ENCODE measurements around the gene RPL13A. TPM values are rescaled to one million over a fixed set of nuclear protein-coding genes. Genes with fewer than 3 reads are reported as not detected.
A peak's percentile ranks its signal among the peaks of the same experiment; 100 is the strongest.
"Not testable (repeated sequence)": the region's sequence is repeated elsewhere in the genome, so short reads cannot be mapped to it uniquely, and the experiment has no call there.

Gene RPL13A
- total RNA-seq, 4 donors from 2014 or later: 3,111 to 3,948 (median 3,333) TPM

DNA sequence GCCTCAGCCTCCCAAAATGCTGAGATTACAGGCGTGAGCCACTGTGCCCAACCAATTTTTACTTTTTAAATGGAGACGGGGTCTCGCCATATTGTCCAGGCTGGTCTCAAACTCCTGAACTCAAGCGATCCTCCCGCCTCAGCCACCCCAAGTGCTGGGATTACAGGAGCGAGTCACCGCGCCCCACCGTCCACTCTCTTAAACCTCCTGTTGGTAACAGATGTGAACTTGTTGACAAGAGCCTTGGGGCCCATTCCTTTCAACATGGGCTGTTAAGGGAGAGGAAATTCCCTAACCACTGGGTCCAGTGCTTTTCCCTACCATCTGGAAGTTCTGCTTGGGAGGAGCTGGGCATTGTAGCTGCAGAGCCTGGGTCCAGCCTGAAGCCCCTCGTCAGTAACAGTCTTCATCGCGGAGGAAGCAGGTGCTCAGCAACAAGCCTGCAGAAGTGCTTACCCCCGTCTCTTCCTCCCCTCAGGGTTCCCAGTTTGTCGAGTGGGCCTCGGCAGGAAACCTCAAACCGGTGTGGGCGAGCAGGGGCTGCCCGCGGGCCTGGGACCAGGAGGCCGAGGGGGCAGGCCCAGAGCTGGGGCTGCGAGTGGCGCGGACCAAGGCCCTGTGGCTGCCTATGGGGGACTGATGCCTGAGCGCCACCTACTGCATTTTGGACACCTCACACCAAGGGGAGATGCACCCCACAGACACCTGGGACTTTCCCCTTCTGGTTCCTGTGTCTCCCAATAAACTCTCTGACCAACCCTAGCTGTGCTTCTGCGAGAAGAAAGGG is 17.4 kb upstream of the RPL13A start:
- Histone ChIP-seq H3K9me3 (no peaks in the 10 kb centered on the region), H3K4me1 (peaks cover 0 to 38% (median 13%) of the 10 kb centered on the region in 4 donors), H3K4me3 (no peak overlapping the region), H3K36me3 (peaks cover 0 to 41% (median 0%) of the 10 kb centered on the region in 3 donors), H3K27ac (peak overlapping the region in 3 of 4 donors; percentile 66 to 82 (median 82)), H3K27me3 (no peaks in the 10 kb centered on the region)
- DNase-seq (ENCODE audit: low spot score in 2 of 2): no peak
- 78 to 82% methylated on average over 22 to 25 of the region's 25 CpGs for WGBS, 2 donors
- TF ChIP-seq EP300 (IDR thresholded peaks at IDR 0.05) (no peak), CTCF (IDR thresholded peaks at IDR 0.05) (peak in 1 of 5 experiments; percentile 34)

DNA sequence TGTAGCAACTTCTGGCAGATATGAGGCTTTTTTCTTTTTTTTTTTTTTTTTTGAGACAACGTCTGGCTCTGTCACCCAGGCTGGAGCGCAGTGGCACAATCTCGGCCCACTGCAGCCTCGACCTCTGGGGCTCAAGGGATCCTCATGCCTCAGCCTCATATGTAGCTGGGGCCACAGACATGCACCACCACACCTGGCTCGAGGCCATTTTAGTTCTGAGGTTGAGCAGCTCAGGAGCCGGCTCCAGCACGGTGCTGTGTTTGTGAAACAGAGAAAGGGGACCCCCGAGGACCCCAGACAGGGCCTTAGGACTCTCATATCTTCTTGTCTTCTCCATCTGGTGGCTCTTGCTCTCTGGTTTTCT is 16.8 kb upstream of the RPL13A start:
- WGBS, 2 donors: 72 to 76% methylated on average over 8 of the region's 8 CpGs
- Histone ChIP-seq H3K27me3 (no peaks in the 10 kb centered on the region), H3K4me3 (no peak overlapping the region), H3K4me1 (peaks cover 0 to 44% (median 15%) of the 10 kb centered on the region in 4 donors), H3K9me3 (no peaks in the 10 kb centered on the region), H3K36me3 (peaks cover 0 to 35% (median 0%) of the 10 kb centered on the region in 3 donors), H3K27ac (peak overlapping the region in 1 of 4 donors; percentile 82)
- DNase-seq (ENCODE audit: low spot score in 2 of 2): no peak
- TF ChIP-seq POLR2A (IDR thresholded peaks at IDR 0.05): no peak
- no peak for TF ChIP-seq CTCF (IDR thresholded peaks at IDR 0.05)

- H3K4me1 ChIP-seq: peaks cover 0 to 50% (median 15%) of the 10 kb centered on the region in 4 donors
Measured at GRCh38 chr19:49472936-49473335, 14.5 kb upstream of the RPL13A start.

GRCh38 chr19:49473501-49473867 is 13.9 kb upstream of the RPL13A start:
- WGBS, 2 donors: 71 to 74% methylated on average over 9 of the region's 9 CpGs
- peaks cover 0 to 50% (median 14%) of the 10 kb centered on the region in 4 donors for H3K4me1 ChIP-seq

More at GRCh38 chr19:49472936-49473335, 14.5 kb upstream of the RPL13A start:
- H3K27ac ChIP-seq: no peak overlapping the region
- WGBS, 2 donors: 78 to 83% methylated on average over 9 of the region's 9 CpGs
- no peak for DNase-seq (ENCODE audit: low spot score in 2 of 2)
- peaks cover 0 to 24% (median 0%) of the 10 kb centered on the region in 3 donors for H3K36me3 ChIP-seq
- H3K9me3 ChIP-seq: no peaks in the 10 kb centered on the region
- H3K27me3 ChIP-seq: no peaks in the 10 kb centered on the region
- TF ChIP-seq EP300 (IDR thresholded peaks at IDR 0.05) (no peak), CTCF (IDR thresholded peaks at IDR 0.05) (no peak), POLR2A (IDR thresholded peaks at IDR 0.05) (no peak)
- no peak overlapping the region for H3K4me3 ChIP-seq

DNA sequence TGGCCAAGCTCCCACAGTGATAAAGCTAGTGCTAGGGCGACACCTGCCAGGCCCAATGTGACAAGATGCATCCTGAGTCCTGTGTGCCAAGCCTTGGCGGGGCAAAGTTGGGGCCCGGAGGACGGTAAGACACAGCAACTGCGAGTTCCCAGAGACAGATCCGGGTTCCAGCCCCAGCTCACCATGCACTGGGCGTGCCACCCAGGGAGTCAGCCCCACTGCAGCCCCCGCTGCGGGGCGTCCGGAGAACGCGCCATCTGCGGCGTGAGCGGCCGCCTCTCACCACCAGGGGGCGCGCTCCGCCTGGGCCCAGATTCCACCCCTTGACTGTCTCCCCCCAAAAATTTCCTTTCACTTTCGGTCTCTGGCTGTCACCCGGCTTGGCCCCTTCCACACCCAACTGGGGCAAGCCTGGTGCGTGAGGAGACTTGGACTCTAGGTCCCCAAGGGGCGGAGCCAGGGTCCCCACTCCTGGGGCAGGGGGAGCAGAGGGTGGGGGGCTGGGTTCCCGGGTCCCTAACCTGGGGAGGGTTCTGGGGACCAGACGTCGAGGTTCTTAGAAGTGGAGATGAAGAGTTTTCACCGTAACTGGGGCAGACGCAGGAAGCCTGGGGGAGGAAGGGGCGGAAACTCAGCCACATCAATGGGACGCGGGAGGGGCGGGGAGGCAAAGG is 13.4 kb upstream of the RPL13A start, which contains the start of gene FLT3LG:
Gene FLT3LG, plus strand, starts transcription at position 348 of the 674 bp plus-strand sequence. CDS start 425 bp downstream, outside the sequence.
- Histone ChIP-seq H3K4me3 (peak within 1 kb of the TSS; percentile 63 to 95 (median 76)), H3K36me3 (peaks cover 0 to 15% (median 0%) of the 10 kb centered on the region in 3 donors), H3K27me3 (no peaks in the 10 kb centered on the region), H3K27ac (peak within 1 kb of the TSS; percentile 77 to 94 (median 88)), H3K4me1 (peaks cover 0 to 46% (median 12%) of the 10 kb centered on the region in 4 donors), H3K9me3 (no peaks in the 10 kb centered on the region)
- WGBS, 2 donors: 1 to 4% methylated on average over 14 to 33 of the region's 33 CpGs
- peak in 1 of 2 donors; percentile 59 for TF ChIP-seq EP300 (IDR thresholded peaks at IDR 0.05)
- TF ChIP-seq CTCF (IDR thresholded peaks at IDR 0.05): peak; percentile 99 to 100 (median 99)
- TF ChIP-seq POLR2A (IDR thresholded peaks at IDR 0.05): peak in 1 of 2 donors; percentile 13
- DNase-seq (ENCODE audit: low spot score in 2 of 2): peak; percentile 50 to 70

More at GRCh38 chr19:49473501-49473867, 13.9 kb upstream of the RPL13A start:
- not testable (repeated sequence) for DNase-seq (ENCODE audit: low spot score in 2 of 2); H3K27me3 ChIP-seq; H3K9me3 ChIP-seq
- Histone ChIP-seq H3K4me3 (peak overlapping the region; percentile 63 to 95 (median 76)), H3K27ac (peak overlapping the region; percentile 77 to 94 (median 88)), H3K36me3 (peaks cover 0 to 20% (median 0%) of the 10 kb centered on the region in 3 donors)

Data from tibial nerve (tissue), 4 donors.